CD8-positive, alpha-beta memory T cell (primary cell): Measurements from ENCODE around the gene TRANK1. TPM values are rescaled to one million over a fixed set of nuclear protein-coding genes. Genes with fewer than 3 reads are reported as not detected.
A peak's percentile ranks its signal among the peaks of the same experiment; 100 is the strongest.

Experiments used
- CTCF ChIA-PET: fragments of 350-600 bp; sonication (Branson Sonifier 250); formaldehyde crosslinking; loops from one replicate; lab custom pipeline; 2021; ENCODE audit warnings: antibody characterized with exemption; lab: Charles Lee
- POLR2A ChIA-PET: fragments of 350-600 bp; sonication (Branson Sonifier 250); formaldehyde crosslinking; loops from one replicate; lab custom pipeline; 2021; ENCODE audit warnings: antibody characterized with exemption; lab: Charles Lee
- DNase-seq, 5 donors: peaks; one replicate each; pipeline versions ENCODE4 v3.0.0 to v3.0.0-alpha.2; 2020 to 2022; ENCODE audit warnings: mixed read lengths in 1 of 5
- H3K27ac ChIP-seq: one replicate; pipeline ENCODE4 v1.7.0; 2013; ENCODE audit warnings: low read depth, mild to moderate bottlenecking, low read length, moderate library complexity
- H3K27me3 ChIP-seq: 2 replicates; pipeline ENCODE4 v1.7.0; 2013; ENCODE audit warnings: low read length, mild to moderate bottlenecking; ENCODE audit not compliant: insufficient read depth, poor library complexity, severe bottlenecking
- H3K36me3 ChIP-seq: 2 replicates; pipeline ENCODE4 v1.7.0; 2013; ENCODE audit warnings: mild to moderate bottlenecking, low read length, moderate library complexity; ENCODE audit not compliant: insufficient read depth
- H3K4me1 ChIP-seq: 2 replicates; pipeline ENCODE4 v1.7.0; 2013; ENCODE audit warnings: mild to moderate bottlenecking, low read length, moderate library complexity; ENCODE audit not compliant: insufficient read depth
- H3K4me3 ChIP-seq: 2 replicates; pipeline ENCODE4 v1.7.0; 2013; ENCODE audit warnings: mild to moderate bottlenecking, low read length
- H3K9me3 ChIP-seq: 2 replicates; pipeline ENCODE4 v1.7.0; 2013; ENCODE audit warnings: mild to moderate bottlenecking, low read length
- H3K27ac Mint-ChIP-seq, 8 donors: one replicate each; pipeline ENCODE4 v1.8.0; 2020 to 2021; ENCODE audit warnings: mixed read lengths in 8 of 8, mild to moderate bottlenecking in 6 of 8, inconsistent platforms in 3 of 8, moderate library complexity in 3 of 8
- H3K27me3 Mint-ChIP-seq, 2 donors: one replicate each; pipeline ENCODE4 v1.8.0; 2020 to 2021; ENCODE audit warnings: mixed read lengths in 2 of 2, mild to moderate bottlenecking in 1 of 2, moderate library complexity in 1 of 2
- H3K36me3 Mint-ChIP-seq, 3 donors: one replicate each; pipeline ENCODE4 v1.8.0; 2020 to 2021; ENCODE audit warnings: mixed read lengths in 3 of 3, inconsistent platforms in 1 of 3, mild to moderate bottlenecking in 1 of 3
- H3K4me1 Mint-ChIP-seq, 3 donors: one replicate each; pipeline ENCODE4 v1.8.0; 2020 to 2021; ENCODE audit warnings: mixed read lengths in 3 of 3, inconsistent platforms in 1 of 3, mild to moderate bottlenecking in 1 of 3
- H3K4me3 Mint-ChIP-seq, 7 donors: one replicate each; pipeline ENCODE4 v1.8.0; 2020 to 2021; ENCODE audit warnings: mixed read lengths in 7 of 7, mild to moderate bottlenecking in 6 of 7, moderate library complexity in 4 of 7, inconsistent platforms in 2 of 7
- H3K9me3 Mint-ChIP-seq, 5 donors: one replicate each; pipeline ENCODE4 v1.8.0; 2020 to 2022; ENCODE audit warnings: mixed read lengths in 5 of 5, mild to moderate bottlenecking in 3 of 5, moderate library complexity in 2 of 5, inconsistent platforms in 1 of 5
- polyA plus RNA-seq: library from polyadenylated mRNA; unstranded; fragments of 300-500 nt; fragmentation: Illumina TruSeq; gene quantifications from one replicate; pipeline ENCODE4 v1.2.3, GENCODE V29; 2021
- total RNA-seq, 2 experiments: library from RNA; stranded (reverse); gene quantifications; one replicate each; pipeline ENCODE4 v1.2.3, GENCODE V29; 2021

Gene TRANK1
- total and polyA plus RNA-seq, 3 experiments from 2014 or later: 12.7 to 33.2 (median 16.2) TPM

DNA sequence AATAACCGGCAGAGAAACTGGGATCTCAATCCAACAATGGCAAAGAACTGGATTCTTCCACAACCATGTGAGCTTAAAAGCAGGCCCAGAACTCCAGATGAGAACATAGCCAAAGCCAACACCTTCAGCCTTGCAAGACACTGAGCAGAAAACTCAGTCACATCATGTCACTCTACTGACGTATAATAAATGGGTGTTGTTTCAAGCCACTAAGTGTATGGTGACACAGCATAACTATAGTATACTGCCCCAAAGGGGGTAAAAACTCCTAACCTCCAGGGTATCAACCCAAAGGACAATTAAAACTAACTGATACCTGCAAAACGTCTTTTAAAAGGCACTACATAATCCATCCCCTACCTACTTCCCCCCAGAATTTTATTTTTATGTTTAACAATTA, 69.5 kb downstream of the TRANK1 start:
- H3K27ac Mint-ChIP-seq: peak overlapping the region; percentile 88 to 99 (median 94)
- H3K27me3 Mint-ChIP-seq: no peaks in the 10 kb centered on the region
- H3K27ac ChIP-seq: peak overlapping the region; percentile 10
- ChIA-PET CTCF (interaction anchor here (1.6 to 2.4 kb wide), 3 partner anchors 17 to 117 kb away, joined by 4 to 11 read pairs (median 10); partner anchors contain the start of genes EPM2AIP1 and MLH1), POLR2A (interaction anchor here (1.4 kb wide), 1 partner anchor 33 kb away, joined by 5 read pairs; no protein-coding TSS in a partner anchor)
- H3K36me3 ChIP-seq: peaks cover 12% of the 10 kb centered on the region
- DNase-seq: no peak
- no peaks in the 10 kb centered on the region for H3K27me3 ChIP-seq
- peak overlapping the region in 5 of 7 donors; percentile 2 to 42 (median 18) for H3K4me3 Mint-ChIP-seq
- peaks cover 57 to 77% (median 73%) of the 10 kb centered on the region in 3 donors for H3K4me1 Mint-ChIP-seq
- no peaks in the 10 kb centered on the region for H3K9me3 ChIP-seq
- no peaks in the 10 kb centered on the region for H3K9me3 Mint-ChIP-seq
- H3K4me3 ChIP-seq: no peak overlapping the region
- peaks cover 43% of the 10 kb centered on the region for H3K4me1 ChIP-seq
- peaks cover 1 to 43% (median 14%) of the 10 kb centered on the region in 3 donors for H3K36me3 Mint-ChIP-seq

DNA sequence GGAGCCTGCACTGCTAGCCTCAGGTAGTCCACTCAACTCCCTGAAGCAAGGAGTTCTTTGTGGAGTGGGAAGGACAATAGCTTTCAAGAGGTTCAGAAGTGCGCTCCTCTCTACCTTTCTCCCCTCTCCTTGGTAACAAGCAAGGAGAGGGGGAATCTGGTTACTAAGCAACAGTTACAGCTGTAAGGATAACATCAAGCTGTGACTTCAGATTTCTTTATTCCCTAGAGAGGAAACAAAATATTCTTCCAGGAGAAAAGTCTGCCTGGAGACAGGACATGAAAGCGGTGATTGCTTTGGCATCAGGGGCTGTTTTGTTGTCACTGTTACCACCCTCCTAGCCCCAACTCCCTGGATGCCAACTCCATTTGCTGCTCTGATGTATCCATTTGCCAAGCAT, 70.4 kb downstream of the TRANK1 start:
- no peaks in the 10 kb centered on the region for H3K9me3 Mint-ChIP-seq
- Histone ChIP-seq H3K27ac (no peak overlapping the region), H3K36me3 (peaks cover 12% of the 10 kb centered on the region), H3K4me1 (peaks cover 43% of the 10 kb centered on the region), H3K9me3 (no peaks in the 10 kb centered on the region), H3K4me3 (no peak overlapping the region), H3K27me3 (no peaks in the 10 kb centered on the region)
- H3K27ac Mint-ChIP-seq: peak overlapping the region; percentile 81 to 99 (median 92)
- CTCF ChIA-PET: interaction anchor here (1.0 kb wide), 1 partner anchor 84 kb away, joined by 3 read pairs; no protein-coding TSS in a partner anchor
- no peak overlapping the region for H3K4me3 Mint-ChIP-seq
- H3K4me1 Mint-ChIP-seq: peaks cover 55 to 73% (median 69%) of the 10 kb centered on the region in 3 donors
- peaks cover 0 to 46% (median 13%) of the 10 kb centered on the region in 3 donors for H3K36me3 Mint-ChIP-seq
- H3K27me3 Mint-ChIP-seq: no peaks in the 10 kb centered on the region
- POLR2A ChIA-PET: interaction anchor here (0.6 kb wide), 1 partner anchor 118 kb away, joined by 3 read pairs; the partner anchor contains the start of gene EPM2AIP1
- DNase-seq: no peak

DNA sequence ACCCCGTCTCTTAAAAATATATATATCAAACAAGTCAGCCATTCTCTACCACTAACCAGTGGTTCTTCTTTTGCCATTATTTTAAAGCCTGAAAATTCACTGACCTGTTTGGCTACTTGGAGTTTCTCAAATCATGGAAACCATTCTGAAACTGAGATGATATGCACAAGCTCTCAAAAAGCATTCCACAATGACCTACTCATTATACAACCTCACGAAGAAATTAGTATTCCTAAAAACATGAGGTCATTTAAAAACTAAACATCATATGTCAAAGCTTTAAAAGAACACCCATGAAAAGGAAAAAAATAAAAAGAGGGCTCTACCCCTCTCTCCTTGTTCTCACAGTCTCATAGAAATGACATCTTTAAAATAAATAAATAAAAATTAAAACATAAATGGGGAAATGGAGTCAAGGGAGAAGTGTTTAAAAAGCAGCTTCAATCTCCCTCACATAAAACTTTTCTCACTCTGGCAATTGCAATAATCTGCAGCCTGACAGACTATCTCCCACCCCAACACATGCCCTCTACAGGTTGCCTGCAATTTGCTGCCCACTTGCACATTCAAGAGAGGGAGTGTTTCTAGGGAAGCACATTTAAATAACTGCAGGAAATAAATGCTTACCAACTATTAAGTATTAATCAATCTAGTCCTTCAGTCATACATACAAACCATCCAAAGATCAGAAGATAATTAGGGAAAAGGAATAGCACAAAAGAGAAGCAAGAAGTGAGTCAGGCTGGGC, 73.3 kb downstream of the TRANK1 start:
- H3K9me3 Mint-ChIP-seq: no peaks in the 10 kb centered on the region
- H3K27ac ChIP-seq: no peak overlapping the region
- no peaks in the 10 kb centered on the region for H3K9me3 ChIP-seq
- ChIA-PET CTCF (interaction anchor here (1.0 to 1.5 kb wide), 4 partner anchors 17 to 87 kb away, joined by 3 to 4 read pairs (median 4); no protein-coding TSS in a partner anchor), POLR2A (no interaction called here)
- no peak overlapping the region for H3K4me3 Mint-ChIP-seq
- H3K27me3 ChIP-seq: no peaks in the 10 kb centered on the region
- peak overlapping the region; percentile 9 to 96 (median 66) for H3K27ac Mint-ChIP-seq
- H3K4me1 ChIP-seq: peaks cover 24% of the 10 kb centered on the region
- H3K36me3 Mint-ChIP-seq: peaks cover 0 to 65% (median 16%) of the 10 kb centered on the region in 3 donors
- H3K36me3 ChIP-seq: peaks cover 19% of the 10 kb centered on the region
- no peak overlapping the region for H3K4me3 ChIP-seq
- no peak for DNase-seq
- no peaks in the 10 kb centered on the region for H3K27me3 Mint-ChIP-seq
- H3K4me1 Mint-ChIP-seq: peaks cover 44 to 60% (median 57%) of the 10 kb centered on the region in 3 donors

DNA sequence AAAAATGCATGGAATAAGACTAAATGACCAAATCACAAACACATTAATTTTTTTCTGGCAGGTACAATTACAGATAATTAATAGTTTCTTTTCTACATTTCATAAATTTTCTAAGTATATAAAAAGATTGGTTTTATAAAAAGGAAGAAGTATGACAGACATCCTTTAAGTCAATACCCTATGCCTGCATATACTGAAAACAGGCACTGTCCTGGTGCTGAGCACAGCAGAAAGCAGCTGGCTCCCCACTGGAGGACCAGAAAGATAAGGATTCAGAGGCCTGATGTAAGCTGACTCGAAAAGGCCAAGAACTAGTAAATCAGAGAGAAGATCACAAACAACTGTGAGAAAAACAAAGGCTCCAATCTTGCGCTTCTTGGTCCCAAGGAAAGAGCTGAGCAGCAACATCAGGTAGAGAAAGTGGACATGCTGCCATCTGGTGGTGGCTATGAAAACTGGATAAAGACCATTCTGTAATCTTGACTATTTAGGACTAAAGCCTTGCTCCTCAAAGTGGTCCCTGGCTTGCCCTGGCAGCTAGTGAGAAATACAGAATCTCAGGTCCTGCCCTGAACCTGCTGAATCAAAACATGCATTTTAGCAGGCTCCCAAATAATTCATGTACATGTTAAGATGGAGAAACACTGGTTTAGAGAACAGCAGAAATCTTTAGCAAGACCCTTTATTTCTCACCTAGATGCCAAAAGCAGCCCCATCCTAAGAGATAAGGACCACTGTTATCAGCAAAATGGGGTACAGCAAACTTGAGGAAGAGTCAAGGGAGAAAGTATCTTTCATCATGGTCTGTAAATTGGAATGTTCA, 76.0 kb downstream of the TRANK1 start:
- no peaks in the 10 kb centered on the region for H3K9me3 ChIP-seq
- H3K27me3 Mint-ChIP-seq: no peaks in the 10 kb centered on the region
- H3K9me3 Mint-ChIP-seq: no peaks in the 10 kb centered on the region
- CTCF ChIA-PET: interaction anchor here (0.8 to 3.6 kb wide), 15 partner anchors 12 to 138 kb away, joined by 3 to 40 read pairs (median 3); no protein-coding TSS in a partner anchor
- peak; percentile 18 to 54 (median 33) for DNase-seq
- H3K27me3 ChIP-seq: no peaks in the 10 kb centered on the region
- H3K4me3 ChIP-seq: no peak overlapping the region
- peaks cover 34 to 51% (median 49%) of the 10 kb centered on the region in 3 donors for H3K4me1 Mint-ChIP-seq
- peaks cover 4 to 76% (median 20%) of the 10 kb centered on the region in 3 donors for H3K36me3 Mint-ChIP-seq
- H3K4me3 Mint-ChIP-seq: no peak overlapping the region
- H3K27ac ChIP-seq: no peak overlapping the region
- H3K4me1 ChIP-seq: peaks cover 13% of the 10 kb centered on the region
- H3K27ac Mint-ChIP-seq: peak overlapping the region; percentile 60 to 95 (median 81)
- peaks cover 19% of the 10 kb centered on the region for H3K36me3 ChIP-seq
- POLR2A ChIA-PET: no interaction called here

DNA sequence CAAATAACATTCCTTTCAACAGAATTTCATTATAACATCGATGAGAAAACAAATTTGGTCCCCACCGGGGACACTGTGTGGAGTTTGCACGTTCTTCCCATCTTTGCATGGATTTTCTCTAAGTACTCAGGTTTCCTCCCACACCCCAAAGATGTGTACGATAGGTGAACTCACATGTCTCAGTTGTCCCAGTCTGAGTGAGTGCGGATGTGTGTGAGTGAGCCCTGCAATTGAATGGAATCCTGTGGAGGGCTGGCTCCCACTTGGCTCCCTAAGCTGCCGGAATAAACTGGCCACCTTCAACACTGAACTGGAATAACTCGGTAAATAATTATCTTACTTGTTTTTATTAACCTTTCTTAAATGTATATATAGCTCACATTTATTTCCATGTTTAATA, 77.0 kb downstream of the TRANK1 start:
- peaks cover 18% of the 10 kb centered on the region for H3K36me3 ChIP-seq
- no peaks in the 10 kb centered on the region for H3K27me3 ChIP-seq
- H3K4me3 Mint-ChIP-seq: no peak overlapping the region
- no peaks in the 10 kb centered on the region for H3K27me3 Mint-ChIP-seq
- DNase-seq: no peak
- H3K36me3 Mint-ChIP-seq: peaks cover 6 to 77% (median 21%) of the 10 kb centered on the region in 3 donors
- no peaks in the 10 kb centered on the region for H3K9me3 Mint-ChIP-seq
- CTCF ChIA-PET: interaction anchor here (1.1 to 3.6 kb wide), 7 partner anchors 9 to 137 kb away, joined by 3 to 40 read pairs (median 4); no protein-coding TSS in a partner anchor
- peaks cover 38 to 55% (median 51%) of the 10 kb centered on the region in 3 donors for H3K4me1 Mint-ChIP-seq
- H3K4me1 ChIP-seq: peaks cover 17% of the 10 kb centered on the region
- no peaks in the 10 kb centered on the region for H3K9me3 ChIP-seq
- POLR2A ChIA-PET: no interaction called here
- H3K27ac Mint-ChIP-seq: no peak overlapping the region
- H3K4me3 ChIP-seq: no peak overlapping the region
- H3K27ac ChIP-seq: no peak overlapping the region

DNA sequence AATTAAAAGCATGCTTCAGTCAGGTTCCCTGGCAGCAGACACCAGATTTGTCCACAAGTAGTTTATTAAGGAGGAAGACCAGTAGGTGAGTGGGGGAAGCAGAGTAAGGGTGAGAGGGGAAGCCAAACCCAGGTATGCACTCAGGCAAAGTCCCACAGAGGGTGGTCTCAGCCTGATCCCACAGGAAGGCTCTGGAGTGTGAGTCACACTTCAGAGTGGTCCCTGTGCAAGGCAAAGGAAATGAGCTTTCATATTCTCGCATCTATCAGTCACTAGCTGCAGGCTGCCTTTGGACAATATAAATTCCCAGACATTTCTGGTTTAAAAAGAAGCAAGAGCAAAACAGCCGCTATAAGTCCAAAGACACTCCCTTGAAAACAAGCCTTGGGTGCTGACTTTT, 78.5 kb downstream of the TRANK1 start:
- Histone ChIP-seq H3K27me3 (no peaks in the 10 kb centered on the region), H3K36me3 (peaks cover 19% of the 10 kb centered on the region), H3K4me1 (peaks cover 17% of the 10 kb centered on the region), H3K4me3 (no peak overlapping the region), H3K27ac (no peak overlapping the region), H3K9me3 (no peaks in the 10 kb centered on the region)
- Mint-ChIP-seq H3K4me3 (no peak overlapping the region), H3K27ac (peak overlapping the region in 7 of 8 donors; percentile 40 to 95 (median 77)), H3K36me3 (peaks cover 10 to 75% (median 18%) of the 10 kb centered on the region in 3 donors), H3K4me1 (peaks cover 32 to 43% (median 41%) of the 10 kb centered on the region in 3 donors), H3K9me3 (no peaks in the 10 kb centered on the region), H3K27me3 (no peaks in the 10 kb centered on the region)
- DNase-seq: no peak
- POLR2A ChIA-PET: interaction anchor here (1.0 kb wide), 1 partner anchor 11 kb away, joined by 3 read pairs; no protein-coding TSS in a partner anchor
- CTCF ChIA-PET: interaction anchor here (3.5 to 3.6 kb wide), 2 partner anchors 9 to 93 kb away, joined by 20 to 40 read pairs; no protein-coding TSS in a partner anchor

DNA sequence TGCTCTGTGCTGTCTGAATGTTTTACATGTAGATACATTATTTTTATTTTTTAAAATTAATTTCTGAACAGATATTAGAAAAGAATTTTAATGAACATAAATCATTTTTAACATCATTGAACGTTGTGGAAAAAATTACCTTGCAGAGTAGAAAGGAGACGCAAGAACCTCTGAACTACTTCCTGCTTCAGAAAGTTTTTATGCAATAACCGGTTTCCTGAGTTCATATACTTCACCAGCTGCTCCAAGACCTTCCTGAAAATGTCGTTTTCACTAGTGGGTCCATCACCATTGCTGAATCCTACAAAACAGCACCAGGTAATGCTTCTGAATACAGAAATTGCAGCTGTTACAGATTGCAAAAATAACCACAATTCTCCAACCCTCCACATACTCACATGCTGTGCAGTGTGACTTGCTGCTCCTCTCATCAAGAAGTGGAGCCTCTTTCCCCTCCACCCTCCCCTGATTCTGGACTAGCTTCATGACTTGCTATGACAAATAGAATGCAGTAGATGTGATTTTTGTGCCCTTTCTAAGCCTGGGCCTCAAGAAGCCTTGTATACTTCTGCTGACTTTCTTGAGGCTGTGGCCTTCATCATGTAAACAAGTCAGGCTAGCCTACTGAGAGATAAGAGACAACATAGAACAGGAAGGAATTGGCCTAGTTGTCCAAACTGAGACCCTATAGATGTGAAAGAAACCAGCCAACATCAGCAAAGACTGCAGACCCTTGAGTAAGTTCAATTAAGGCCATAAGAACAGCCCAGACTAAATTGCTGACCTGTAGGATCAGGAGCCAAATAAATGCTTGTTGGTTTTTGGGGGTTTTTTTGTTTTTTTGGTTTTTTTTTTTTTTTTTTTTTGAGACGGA, 80.4 kb downstream of the TRANK1 start:
- POLR2A ChIA-PET: no interaction called here
- Mint-ChIP-seq H3K4me3 (peak overlapping the region in 3 of 7 donors; percentile 17 to 59 (median 43)), H3K4me1 (peaks cover 30 to 47% (median 41%) of the 10 kb centered on the region in 3 donors), H3K27ac (peak overlapping the region; percentile 24 to 95 (median 67)), H3K27me3 (no peaks in the 10 kb centered on the region), H3K9me3 (no peaks in the 10 kb centered on the region), H3K36me3 (peaks cover 13 to 79% (median 31%) of the 10 kb centered on the region in 3 donors)
- no peak overlapping the region for H3K27ac ChIP-seq
- H3K4me3 ChIP-seq: no peak overlapping the region
- CTCF ChIA-PET: interaction anchor here (0.7 to 1.1 kb wide), 2 partner anchors 80 to 94 kb away, joined by 3 read pairs; no protein-coding TSS in a partner anchor
- no peaks in the 10 kb centered on the region for H3K9me3 ChIP-seq
- H3K36me3 ChIP-seq: peaks cover 39% of the 10 kb centered on the region
- H3K4me1 ChIP-seq: peaks cover 17% of the 10 kb centered on the region
- no peak for DNase-seq
- no peaks in the 10 kb centered on the region for H3K27me3 ChIP-seq
